GM12891 (cell line): ENCODE measurements around the gene FSTL4. TPM values are rescaled to one million over a fixed set of nuclear protein-coding genes. Genes with fewer than 3 reads are reported as not detected.

Experiments
- DNase-seq: peaks from one replicate; pipeline ENCODE4 v3.0.0; 2011; ENCODE audit warnings: low spot score; ENCODE audit not compliant: insufficient read length
- FAIRE-seq: peaks from 2 replicates; lab custom pipeline; 2011; peaks lifted over from hg19 to GRCh38; lab: Jason Lieb, UNC
- PAX5 ChIP-seq: IDR thresholded peaks from 2 replicates; pipeline ENCODE4 v1.6.1; 2011; ENCODE audit warnings: low read length, moderate library complexity, mild to moderate bottlenecking; ENCODE audit not compliant: insufficient read depth, severe bottlenecking
- POLR2A ChIP-seq: IDR thresholded peaks from 2 replicates; pipeline ENCODE4 v1.6.1; 2011; ENCODE audit warnings: low read depth, low read length, control low read depth
- POLR2AphosphoS5 ChIP-seq: IDR thresholded peaks from 2 replicates; pipeline ENCODE4 v1.6.1; 2011; ENCODE audit warnings: low read depth, low read length, control low read depth
- POU2F2 ChIP-seq: IDR thresholded peaks from 2 replicates; pipeline ENCODE4 v1.6.1; 2011; ENCODE audit warnings: low read depth, mild to moderate bottlenecking, control low read depth, low read length, moderate library complexity
- SPI1 ChIP-seq: IDR thresholded peaks from 2 replicates; pipeline ENCODE4 v1.6.1; 2011; ENCODE audit warnings: low read depth, low read length, control low read depth
- TAF1 ChIP-seq: IDR thresholded peaks from 2 replicates; pipeline ENCODE4 v1.6.1; 2011; ENCODE audit warnings: low read depth, low read length, control low read depth
- polyA plus RNA-seq: library from polyadenylated mRNA; unstranded; fragments of >200 nt; gene quantifications from one replicate; pipeline ENCODE4 v1.2.1, GENCODE V29; 2012; ENCODE audit warnings: low read depth, missing spikeins, inconsistent platforms; ENCODE audit not compliant: missing spikeins

Gene FSTL4
- not detected for polyA plus RNA-seq

GRCh38 chr5:133612249-133612860 is at the start of gene FSTL4:
TSS of gene FSTL4 (minus strand) at chr5:133612541.
- FAIRE-seq: no peak
- TF ChIP-seq POU2F2 (no peak), SPI1 (no peak), POLR2AphosphoS5 (no peak), TAF1 (no peak), POLR2A (no peak), PAX5 (no peak)
- no peak for DNase-seq

GRCh38 chr5:133661389-133661788 is 49.0 kb upstream of the FSTL4 start:
- TF ChIP-seq POU2F2: no peak
- no peak for TF ChIP-seq POLR2A
- TF ChIP-seq PAX5: no peak
- TF ChIP-seq TAF1: no peak
- no peak for TF ChIP-seq POLR2AphosphoS5
- TF ChIP-seq SPI1: no peak
- no peak for DNase-seq
- no peak for FAIRE-seq

GRCh38 chr5:133658327-133658726 is 46.0 kb upstream of the FSTL4 start:
- FAIRE-seq (no peak), DNase-seq (no peak)
- TF ChIP-seq POLR2A (no peak), POU2F2 (no peak), PAX5 (no peak), POLR2AphosphoS5 (no peak), TAF1 (no peak), SPI1 (no peak)

- no peak for TF ChIP-seq POLR2AphosphoS5
- TF ChIP-seq PAX5: no peak
- TF ChIP-seq POLR2A: no peak
- TF ChIP-seq SPI1: no peak
- TF ChIP-seq TAF1: no peak
- TF ChIP-seq POU2F2: no peak
- DNase-seq (no peak), FAIRE-seq (no peak)
Measured at GRCh38 chr5:133657036-133657435, 44.7 kb upstream of the FSTL4 start.

GRCh38 chr5:133655966-133656365 is 43.6 kb upstream of the FSTL4 start:
- FAIRE-seq (no peak), DNase-seq (no peak)
- TF ChIP-seq POU2F2 (no peak), TAF1 (no peak), PAX5 (no peak), POLR2A (no peak), SPI1 (no peak), POLR2AphosphoS5 (no peak)

- FAIRE-seq (no peak), DNase-seq (no peak)
- TF ChIP-seq POLR2AphosphoS5 (no peak), SPI1 (no peak), POLR2A (no peak), PAX5 (no peak), TAF1 (no peak), POU2F2 (no peak)
Measured at GRCh38 chr5:133653760-133654049, 41.4 kb upstream of the FSTL4 start.

GRCh38 chr5:133652951-133653759 is 40.8 kb upstream of the FSTL4 start:
- TF ChIP-seq TAF1 (no peak), POLR2A (no peak), POLR2AphosphoS5 (no peak), PAX5 (no peak), SPI1 (no peak), POU2F2 (no peak)
- DNase-seq (no peak), FAIRE-seq (no peak)

GRCh38 chr5:133644000-133644865 is 31.9 kb upstream of the FSTL4 start:
- FAIRE-seq (no peak), DNase-seq (no peak)

GRCh38 chr5:133643365-133643764 is 31.0 kb upstream of the FSTL4 start:
- TF ChIP-seq POU2F2 (no peak), SPI1 (no peak), POLR2A (no peak), PAX5 (no peak), POLR2AphosphoS5 (no peak), TAF1 (no peak)
- no peak for DNase-seq
- FAIRE-seq: no peak

More at GRCh38 chr5:133644000-133644865, 31.9 kb upstream of the FSTL4 start:
- no peak for TF ChIP-seq TAF1
- no peak for TF ChIP-seq PAX5
- no peak for TF ChIP-seq POU2F2
- TF ChIP-seq SPI1: no peak
- no peak for TF ChIP-seq POLR2A
- TF ChIP-seq POLR2AphosphoS5: no peak
